ENCODE data around the gene ZGPAT. TPM values are rescaled to one million over a fixed set of nuclear protein-coding genes. Genes with fewer than 3 reads are reported as not detected.

ZGPAT gene
- total and polyA plus RNA-seq, 2 donors (not counting 3 experiments of a cell fraction or from before 2014, with no cell fraction given), result 23.1 to 29.3 TPM

DNA sequence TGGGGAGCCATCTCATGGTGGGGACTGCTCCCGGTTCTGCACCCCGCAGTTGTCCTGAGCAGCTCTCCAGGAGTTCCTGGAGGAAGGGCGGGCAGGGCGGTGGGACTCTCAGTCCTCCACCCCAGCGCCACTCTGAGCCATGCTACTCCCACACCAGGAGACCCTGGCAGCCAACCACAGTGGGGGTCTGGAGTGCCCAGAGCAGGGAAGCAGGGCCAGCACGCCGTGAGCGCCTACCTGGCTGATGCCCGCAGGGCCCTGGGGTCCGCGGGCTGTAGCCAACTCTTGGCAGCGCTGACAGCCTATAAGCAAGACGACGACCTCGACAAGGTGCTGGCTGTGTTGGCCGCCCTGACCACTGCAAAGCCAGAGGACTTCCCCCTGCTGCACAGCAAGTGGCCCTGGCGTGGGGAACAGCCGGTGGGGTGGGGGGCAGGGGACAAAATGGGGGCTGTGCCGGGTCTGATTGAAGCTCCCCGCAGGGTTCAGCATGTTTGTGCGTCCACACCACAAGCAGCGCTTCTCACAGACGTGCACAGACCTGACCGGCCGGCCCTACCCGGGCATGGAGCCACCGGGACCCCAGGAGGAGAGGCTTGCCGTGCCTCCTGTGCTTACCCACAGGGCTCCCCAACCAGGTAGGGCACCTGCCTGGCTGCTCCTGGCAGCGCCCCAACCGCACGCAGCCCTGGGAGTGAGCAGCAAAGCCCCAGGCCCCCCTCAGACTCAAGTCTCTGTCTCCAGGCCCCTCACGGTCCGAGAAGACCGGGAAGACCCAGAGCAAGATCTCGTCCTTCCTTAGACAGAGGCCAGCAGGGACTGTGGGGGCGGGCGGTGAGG is 13.0 kb upstream of the ZGPAT start:
- Histone ChIP-seq H3K36me3 (ENCODE audit: control insufficient read depth in 2 of 2, extremely low read depth in 1 of 2, insufficient read depth in 2 of 2, low read length in 2 of 2) (no peaks in the 10 kb centered on the region), H3K4me1 (ENCODE audit: control insufficient read depth, extremely low read depth, insufficient read depth, low read length) (peaks cover 34% of the 10 kb centered on the region), H3K9me1 (replicated peaks; ENCODE audit: control insufficient read depth, extremely low read depth, insufficient read depth, low read length) (no peaks in the 10 kb centered on the region), H2AFZ (ENCODE audit: low read depth, low read length) (no peak overlapping the region), H3K27me3 (ENCODE audit: control insufficient read depth in 2 of 2, insufficient read depth in 2 of 2, low read length in 2 of 2) (no peaks in the 10 kb centered on the region), H3K9ac (replicated peaks; ENCODE audit: extremely low read depth, insufficient read depth, low read length) (no peak overlapping the region), H3K79me2 (ENCODE audit: control insufficient read depth, insufficient read depth, low read length) (no peaks in the 10 kb centered on the region), H3K4me3 (replicated peaks in 1 of 3; ENCODE audit: insufficient read depth in 1 of 3, low read depth in 1 of 3, low read length in 3 of 3) (no peak overlapping the region), H3K27ac (ENCODE audit: insufficient read depth, low read depth, low read length) (no peak overlapping the region), H4K20me1 (replicated peaks; ENCODE audit: control insufficient read depth, extremely low read depth, insufficient read depth, low read length) (no peaks in the 10 kb centered on the region), H3K9me3 (replicated peaks; ENCODE audit: control insufficient read depth, insufficient read depth, low read length) (no peaks in the 10 kb centered on the region), H3K4me2 (ENCODE audit: insufficient read depth, low read length) (no peak overlapping the region)
- FAIRE-seq (no peak), DNase-seq (ENCODE audit: low read depth, low spot score) (no peak)
- intact Hi-C loops (cut with micrococcal nuclease), result loop anchor here (5.0 kb wide), 1 partner anchor 42 kb away; the partner anchor contains the start of genes LIME1 and SLC2A4RG
- BruUV-seq (replicated peaks), result no TSS peak
- ChIA-PET CTCF (no interaction called here), POLR2A (no interaction called here)
- dilution Hi-C loops (cut with MboI; ENCODE audit: extremely low pct_ligation_motif_present, low sequenced_read_pairs), result no loop called here
- TF ChIP-seq EZH2 (IDR thresholded peaks at IDR 0.05; ENCODE audit: borderline replicate concordance, low read depth, low read length, severe bottlenecking) (no peak), JUN (IDR thresholded peaks at IDR 0.05; ENCODE audit: borderline replicate concordance, insufficient read depth, insufficient read length, low read depth) (no peak), POLR2AphosphoS5 (IDR thresholded peaks at IDR 0.05; ENCODE audit: insufficient read depth, low read depth, low read length) (no peak), GATA2 (IDR thresholded peaks at IDR 0.05; ENCODE audit: insufficient read depth, insufficient read length, low read depth, low read length) (no peak), MYC (IDR thresholded peaks at IDR 0.05; ENCODE audit: low read depth, low read length) (no peak), POLR2A (IDR thresholded peaks at IDR 0.05; ENCODE audit: low read depth, low read length) (no peak), FOS (IDR thresholded peaks at IDR 0.05; ENCODE audit: borderline replicate concordance, insufficient read depth, low read length) (no peak)
- TF ChIP-seq, protein P1, sequence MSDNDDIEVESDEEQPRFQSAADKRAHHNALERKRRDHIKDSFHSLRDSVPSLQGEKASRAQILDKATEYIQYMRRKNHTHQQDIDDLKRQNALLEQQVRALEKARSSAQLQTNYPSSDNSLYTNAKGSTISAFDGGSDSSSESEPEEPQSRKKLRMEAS (IDR thresholded peaks at IDR 0.05; ENCODE audit: insufficient read depth, insufficient read length), result no peak
- TF ChIP-seq, protein P2, sequence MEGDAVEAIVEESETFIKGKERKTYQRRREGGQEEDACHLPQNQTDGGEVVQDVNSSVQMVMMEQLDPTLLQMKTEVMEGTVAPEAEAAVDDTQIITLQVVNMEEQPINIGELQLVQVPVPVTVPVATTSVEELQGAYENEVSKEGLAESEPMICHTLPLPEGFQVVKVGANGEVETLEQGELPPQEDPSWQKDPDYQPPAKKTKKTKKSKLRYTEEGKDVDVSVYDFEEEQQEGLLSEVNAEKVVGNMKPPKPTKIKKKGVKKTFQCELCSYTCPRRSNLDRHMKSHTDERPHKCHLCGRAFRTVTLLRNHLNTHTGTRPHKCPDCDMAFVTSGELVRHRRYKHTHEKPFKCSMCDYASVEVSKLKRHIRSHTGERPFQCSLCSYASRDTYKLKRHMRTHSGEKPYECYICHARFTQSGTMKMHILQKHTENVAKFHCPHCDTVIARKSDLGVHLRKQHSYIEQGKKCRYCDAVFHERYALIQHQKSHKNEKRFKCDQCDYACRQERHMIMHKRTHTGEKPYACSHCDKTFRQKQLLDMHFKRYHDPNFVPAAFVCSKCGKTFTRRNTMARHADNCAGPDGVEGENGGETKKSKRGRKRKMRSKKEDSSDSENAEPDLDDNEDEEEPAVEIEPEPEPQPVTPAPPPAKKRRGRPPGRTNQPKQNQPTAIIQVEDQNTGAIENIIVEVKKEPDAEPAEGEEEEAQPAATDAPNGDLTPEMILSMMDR (IDR thresholded peaks at IDR 0.05; ENCODE audit: extremely low read depth in 1 of 2, insufficient read depth in 1 of 2, low read depth in 1 of 2, low read length in 2 of 2), result no peak
